Amygdala (tissue), 56 donors: ENCODE measurements around the gene CCT8.
"Not testable (repeated sequence)": the region's sequence is repeated elsewhere in the genome, so short reads cannot be mapped to it uniquely, and the experiment has no call there.

ENCODE experiments used
- DNase-seq, 56 donors: peaks; one replicate each; lab custom pipeline; 2025; lab: John Stamatoyannopoulos, UW

Gene CCT8

GRCh38 chr21:29024474-29025327 is 48.7 kb downstream of the CCT8 start, which contains the start of gene USP16:
USP16 (plus strand) TSS chr21:29024668; CDS start chr21:29027914, 3,246 bp downstream.
- DNase-seq: peak; percentile 82 to 100 (median 96)

- DNase-seq: no peak
Measured at GRCh38 chr21:29022166-29022565, 51.3 kb downstream of the CCT8 start.

GRCh38 chr21:29018540-29018939 is 54.9 kb downstream of the CCT8 start:
- no peak for DNase-seq

DNA sequence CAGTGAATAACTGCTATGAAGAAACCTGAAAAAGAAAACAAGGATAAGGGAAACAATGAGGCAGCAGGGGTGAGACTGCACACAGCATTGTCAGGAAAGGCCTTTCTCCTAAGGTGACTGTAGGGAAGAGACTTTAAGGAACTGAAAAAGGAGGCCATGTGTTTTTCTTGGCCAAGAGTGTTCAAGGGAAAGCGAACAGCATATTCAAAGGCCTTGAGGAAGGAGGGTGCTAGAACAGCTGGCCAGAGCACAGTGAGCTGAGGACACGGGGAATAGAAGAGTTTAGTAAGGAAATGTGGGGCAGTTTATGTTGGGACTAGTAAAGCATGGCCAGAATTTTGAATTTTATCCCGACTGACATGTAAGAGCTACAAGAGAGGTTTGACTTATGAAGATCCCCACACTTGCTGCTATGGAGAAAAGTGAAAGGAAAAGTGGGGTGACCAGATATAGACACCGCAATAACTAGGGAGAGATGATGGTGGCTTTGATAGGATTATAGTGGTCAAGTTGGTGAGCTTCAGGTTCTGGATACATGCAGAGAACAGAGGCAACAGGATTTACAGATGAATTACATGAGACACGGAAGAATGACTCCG is 55.7 kb downstream of the CCT8 start:
- DNase-seq: no peak

DNA sequence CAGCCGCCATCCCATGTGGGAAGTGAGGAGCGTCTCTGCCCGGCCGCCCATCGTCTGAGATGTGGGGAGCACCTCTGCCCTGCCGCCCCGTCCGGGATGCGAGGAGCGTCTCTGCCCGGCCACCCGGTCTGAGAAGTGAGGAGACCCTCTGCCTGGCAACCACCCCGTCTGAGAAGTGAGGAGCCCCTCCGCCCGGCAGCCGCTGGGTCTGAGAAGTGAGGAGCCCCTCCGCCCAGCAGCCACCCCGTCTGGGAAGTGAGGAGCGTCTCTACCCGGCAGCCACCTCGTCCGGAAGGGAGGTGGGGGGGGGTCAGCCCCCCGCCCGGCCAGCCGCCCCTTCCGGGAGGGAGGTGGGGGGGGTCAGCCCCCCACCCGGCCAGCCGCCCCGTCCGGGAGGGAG is 62.2 kb downstream of the CCT8 start:
- DNase-seq: not testable (repeated sequence)

- DNase-seq: no peak
Measured at GRCh38 chr21:29008367-29008766, 65.1 kb downstream of the CCT8 start.

GRCh38 chr21:29007810-29008209 is 65.6 kb downstream of the CCT8 start:
- DNase-seq: no peak

DNA sequence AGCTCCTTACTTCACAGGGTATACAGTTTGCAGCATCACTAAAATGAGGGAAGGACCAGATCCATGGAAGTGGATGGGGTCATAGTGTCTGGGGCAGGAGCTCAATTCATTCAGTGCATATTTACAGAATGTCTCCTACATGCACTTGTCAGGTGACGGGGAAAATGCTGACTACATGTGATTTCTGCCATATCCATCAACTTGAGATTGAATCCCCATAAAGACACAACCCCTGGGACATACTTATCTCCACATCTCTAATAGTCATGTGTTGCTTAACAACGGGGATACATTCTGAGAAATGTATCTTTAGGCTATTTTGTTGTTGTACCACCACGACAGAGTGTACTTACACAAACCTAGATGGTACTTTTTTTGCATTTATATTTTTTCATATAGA is 66.3 kb downstream of the CCT8 start:
- DNase-seq: no peak
